Calu3 (cell line): ENCODE data around the gene MYLK. TPM values are rescaled to one million over a fixed set of nuclear protein-coding genes. Genes with fewer than 3 reads are reported as not detected.

Experiments used
- BruUV-seq: library from RNA; stranded (reverse); fragments of 400-500 nt; replicated peaks from 2 replicates; lab custom pipeline; 2021; lab: Mats Ljungman, UMichigan
- CTCF ChIA-PET: fragments of 300-600 bp; sonication (Branson Sonifier 250); formaldehyde crosslinking; loops from one replicate; lab custom pipeline; 2022; ENCODE audit warnings: antibody characterized with exemption; lab: Charles Lee
- DNase-seq: peaks from one replicate; pipeline ENCODE4 v3.0.0; 2022
- H3K27ac Mint-ChIP-seq: one replicate; pipeline ENCODE4 v1.8.0; 2022; ENCODE audit warnings: mixed read lengths; ENCODE audit not compliant: unreplicated experiment
- H3K27me3 Mint-ChIP-seq: one replicate; pipeline ENCODE4 v1.8.0; 2022; ENCODE audit warnings: mixed read lengths; ENCODE audit not compliant: unreplicated experiment
- H3K36me3 Mint-ChIP-seq: one replicate; pipeline ENCODE4 v1.8.0; 2022; ENCODE audit warnings: mild to moderate bottlenecking, moderate library complexity, mixed read lengths; ENCODE audit not compliant: insufficient read depth, unreplicated experiment
- H3K4me1 Mint-ChIP-seq: one replicate; pipeline ENCODE4 v1.8.0; 2022; ENCODE audit warnings: mild to moderate bottlenecking, low read depth, mixed read lengths; ENCODE audit not compliant: unreplicated experiment
- H3K4me3 Mint-ChIP-seq: one replicate; pipeline ENCODE4 v1.8.0; 2022; ENCODE audit warnings: mild to moderate bottlenecking, low read depth, moderate library complexity, mixed read lengths; ENCODE audit not compliant: unreplicated experiment
- H3K9me3 Mint-ChIP-seq: one replicate; pipeline ENCODE4 v1.8.0; 2022; ENCODE audit warnings: low read depth, mixed read lengths; ENCODE audit not compliant: unreplicated experiment
- CTCF ChIP-seq: fragments of 200-600 bp; IDR thresholded peaks from one replicate; pipeline ENCODE4 v1.8.0; 2022; ENCODE audit warnings: antibody characterized with exemption; ENCODE audit not compliant: unreplicated experiment
- intact Hi-C: fragments of 100-400 bp; cut with micrococcal nuclease; formaldehyde crosslinking; loops from one replicate; pipeline ENCODE4 v1.10.0; 2022; ENCODE audit not compliant: unreplicated experiment
- total RNA-seq: library from RNA; stranded (reverse); gene quantifications from 2 replicates; pipeline ENCODE4 v1.2.3, GENCODE V29; 2022

MYLK gene
- total RNA-seq, 1 experiment from 2014 or later = 10.7 TPM

- H3K36me3 Mint-ChIP-seq = no peaks in the 10 kb centered on the region
- no peaks in the 10 kb centered on the region for H3K4me1 Mint-ChIP-seq
- no TSS peak for BruUV-seq
- no peaks in the 10 kb centered on the region for H3K27me3 Mint-ChIP-seq
- H3K4me3 Mint-ChIP-seq = no peak overlapping the region
- H3K27ac Mint-ChIP-seq = no peak overlapping the region
- no peak for TF ChIP-seq CTCF
- H3K9me3 Mint-ChIP-seq = no peaks in the 10 kb centered on the region
- DNase-seq = no peak
- CTCF ChIA-PET = interaction anchor here (0.7 to 1.1 kb wide), 2 partner anchors 9 to 10 kb away, joined by 3 read pairs; no protein-coding TSS in a partner anchor
- intact Hi-C loops = no loop called here
These were observed 201.8 kb downstream of the MYLK start for GRCh38 chr3:123682302-123682701.

- no peak for TF ChIP-seq CTCF
- H3K27me3 Mint-ChIP-seq = no peaks in the 10 kb centered on the region
- no peak for DNase-seq
- no peaks in the 10 kb centered on the region for H3K4me1 Mint-ChIP-seq
- intact Hi-C loops = no loop called here
- CTCF ChIA-PET = no interaction called here
- no peak overlapping the region for H3K27ac Mint-ChIP-seq
- no peak overlapping the region for H3K4me3 Mint-ChIP-seq
- no peaks in the 10 kb centered on the region for H3K36me3 Mint-ChIP-seq
- no peaks in the 10 kb centered on the region for H3K9me3 Mint-ChIP-seq
- no TSS peak for BruUV-seq
These were observed 204.3 kb downstream of the MYLK start for GRCh38 chr3:123679712-123680386.

- intact Hi-C loops = no loop called here
- no peaks in the 10 kb centered on the region for H3K9me3 Mint-ChIP-seq
- CTCF ChIA-PET = interaction anchor here (0.6 kb wide), 1 partner anchor 14 kb away, joined by 5 read pairs; no protein-coding TSS in a partner anchor
- H3K27me3 Mint-ChIP-seq = no peaks in the 10 kb centered on the region
- no TSS peak for BruUV-seq
- no peaks in the 10 kb centered on the region for H3K36me3 Mint-ChIP-seq
- TF ChIP-seq CTCF = no peak
- no peak overlapping the region for H3K4me3 Mint-ChIP-seq
- DNase-seq = no peak
- H3K27ac Mint-ChIP-seq = no peak overlapping the region
- H3K4me1 Mint-ChIP-seq = no peaks in the 10 kb centered on the region
These were observed 206.0 kb downstream of the MYLK start for GRCh38 chr3:123678108-123678511.

- Mint-ChIP-seq H3K27me3 (peaks cover 7% of the 10 kb centered on the region), H3K4me1 (no peaks in the 10 kb centered on the region), H3K27ac (no peak overlapping the region), H3K36me3 (no peaks in the 10 kb centered on the region), H3K9me3 (no peaks in the 10 kb centered on the region), H3K4me3 (no peak overlapping the region)
- BruUV-seq = no TSS peak
- CTCF ChIA-PET = interaction anchor here (0.6 kb wide), 1 partner anchor 10 kb away, joined by 3 read pairs; no protein-coding TSS in a partner anchor
- intact Hi-C loops = no loop called here
- DNase-seq = no peak
- no peak for TF ChIP-seq CTCF
These were observed 211.5 kb downstream of the MYLK start for GRCh38 chr3:123672429-123673146.
